GM15510 (cell line): ENCODE results near the gene PITX1.

Experiments
- POLR2A ChIP-seq: IDR thresholded peaks from 3 replicates; pipeline ENCODE4 v1.6.1; 2011; ENCODE audit warnings: borderline replicate concordance; ENCODE audit not compliant: insufficient read length; ENCODE audit errors: extremely low read depth

The PITX1 gene

GRCh38 chr5:135065306-135066265 lies 31.6 kb upstream of the PITX1 start:
- no peak for TF ChIP-seq POLR2A

- no peak for TF ChIP-seq POLR2A
These were observed 30.2 kb upstream of the PITX1 start for GRCh38 chr5:135064235-135064570.

GRCh38 chr5:135063511-135064234 lies 29.6 kb upstream of the PITX1 start:
- no peak for TF ChIP-seq POLR2A

DNA sequence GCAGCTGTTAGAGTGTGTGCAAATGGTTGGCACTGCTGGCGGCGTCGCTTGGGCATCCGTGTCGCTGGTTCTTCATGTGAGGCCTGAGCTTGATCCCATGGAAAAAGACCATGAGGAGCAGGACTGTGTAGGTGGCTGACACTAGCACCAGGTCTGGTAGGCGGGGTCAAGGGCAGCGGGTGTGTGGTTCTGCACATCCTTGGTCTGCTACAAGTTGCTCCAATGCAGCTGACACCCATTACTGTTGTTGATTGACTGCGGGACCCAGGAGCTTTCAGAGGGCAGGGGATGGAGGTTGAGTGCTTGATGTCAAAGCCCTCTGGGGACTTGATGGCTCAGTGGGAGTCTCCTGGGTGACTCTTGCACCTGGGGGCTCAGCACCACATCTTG lies 29.0 kb upstream of the PITX1 start:
- TF ChIP-seq POLR2A: no peak

- TF ChIP-seq POLR2A: no peak
These were observed 28.4 kb upstream of the PITX1 start for GRCh38 chr5:135062216-135063055.

GRCh38 chr5:135061001-135061400 lies 27.0 kb upstream of the PITX1 start:
- TF ChIP-seq POLR2A: no peak

- TF ChIP-seq POLR2A: no peak
These were observed 26.0 kb upstream of the PITX1 start for GRCh38 chr5:135060021-135060420.

DNA sequence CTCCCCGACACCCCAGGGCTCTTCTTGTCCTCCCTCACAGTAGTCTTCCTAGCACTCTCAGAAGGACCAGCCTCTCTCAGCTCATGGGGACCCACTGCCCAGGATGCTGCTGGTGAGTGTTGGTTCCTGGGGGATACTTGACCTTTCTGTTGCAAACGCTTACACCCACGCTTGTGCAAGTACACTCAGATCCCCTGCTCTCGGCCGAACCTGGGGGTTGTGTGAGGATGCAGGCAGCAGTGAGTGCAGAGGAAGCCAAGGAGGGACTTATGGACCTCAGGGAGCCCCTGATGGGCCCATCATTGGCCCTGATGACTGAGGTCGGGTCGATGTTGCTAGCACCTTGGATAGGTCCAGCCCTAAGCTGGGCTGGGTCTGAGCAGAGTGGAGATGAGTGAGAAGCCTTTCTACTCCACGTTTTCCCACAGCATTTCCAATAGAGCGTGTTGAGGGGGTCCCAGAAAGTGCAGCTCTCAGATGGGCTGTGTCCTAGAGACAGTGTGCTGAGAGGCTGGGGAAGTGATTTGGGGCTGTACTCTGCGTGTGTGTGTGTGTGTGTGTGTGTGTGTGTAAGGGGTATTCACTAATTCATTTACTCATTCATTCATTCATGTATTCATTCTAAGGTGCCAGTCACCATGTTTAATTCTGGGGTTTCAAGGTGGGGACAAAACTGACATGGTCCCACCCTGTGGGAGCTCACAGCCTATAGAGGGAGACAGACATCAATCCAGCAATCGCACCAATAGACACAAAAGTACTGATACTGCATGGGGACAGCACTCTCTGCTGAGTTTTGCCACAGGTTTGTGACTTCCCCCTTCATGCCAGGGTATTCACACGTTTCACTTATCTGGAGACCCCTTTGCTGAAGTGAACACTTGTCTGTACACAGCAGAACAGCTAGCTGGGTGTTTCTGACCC lies 25.2 kb upstream of the PITX1 start:
- no peak for TF ChIP-seq POLR2A

- no peak for TF ChIP-seq POLR2A
These were observed 24.3 kb upstream of the PITX1 start for GRCh38 chr5:135058331-135058732.

DNA sequence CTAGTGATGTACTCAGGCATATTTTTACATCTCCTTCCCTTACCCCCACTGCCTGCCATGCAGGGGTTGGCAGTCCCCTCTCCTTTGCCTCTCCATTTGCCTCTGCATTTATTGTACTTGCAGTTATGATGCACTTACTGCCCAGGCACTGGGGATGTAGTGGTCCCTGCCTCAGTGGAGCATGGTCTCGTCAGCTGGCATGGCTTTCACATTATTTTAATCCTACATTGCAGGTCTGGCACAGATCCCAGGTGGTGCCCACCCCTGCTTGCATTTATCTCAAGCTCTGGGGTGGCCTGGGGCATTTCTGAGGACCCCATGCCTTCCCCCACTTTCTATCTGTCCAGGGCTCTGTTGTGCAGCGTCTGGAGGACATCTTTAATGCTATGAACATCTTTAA lies 23.2 kb upstream of the PITX1 start:
- TF ChIP-seq POLR2A: no peak

- TF ChIP-seq POLR2A: no peak
These were observed 22.4 kb upstream of the PITX1 start for GRCh38 chr5:135056316-135057030.

DNA sequence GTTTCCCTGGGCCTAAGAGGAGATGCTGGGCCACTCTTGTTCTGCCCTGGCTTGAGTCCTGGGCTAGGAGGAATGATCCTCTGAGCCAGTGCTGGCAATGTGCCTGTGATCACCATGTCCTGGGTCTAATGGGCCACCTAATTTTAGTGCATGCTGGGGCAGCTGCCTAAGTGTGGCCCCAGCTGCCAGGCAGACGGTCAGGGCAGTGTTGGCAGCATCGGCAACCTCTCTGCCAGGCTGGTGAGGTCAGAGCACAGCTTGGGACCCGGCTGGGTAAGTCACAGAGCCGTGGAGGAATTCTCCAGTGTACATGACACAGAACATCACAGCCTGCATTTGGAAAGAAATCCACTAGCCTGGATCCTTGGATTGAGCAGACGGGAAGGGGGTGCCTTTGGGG lies 21.4 kb upstream of the PITX1 start:
- TF ChIP-seq POLR2A: no peak

- no peak for TF ChIP-seq POLR2A
These were observed 20.5 kb upstream of the PITX1 start for GRCh38 chr5:135054546-135054945.

GRCh38 chr5:135053989-135054388 lies 20.0 kb upstream of the PITX1 start:
- TF ChIP-seq POLR2A: no peak

GRCh38 chr5:135053278-135053677 lies 19.2 kb upstream of the PITX1 start:
- no peak for TF ChIP-seq POLR2A
